ENCODE data around the gene SH2D2A.

Gene SH2D2A

GRCh38 chr1:156801409-156802121, 15.1 kb downstream of the SH2D2A start:
- no peak for DNase-seq

GRCh38 chr1:156797212-156797871, 19.3 kb downstream of the SH2D2A start:
- DNase-seq: peak; percentile 58

GRCh38 chr1:156796340-156797097, 20.1 kb downstream of the SH2D2A start:
- DNase-seq: no peak

- no peak for DNase-seq
These were observed 20.9 kb downstream of the SH2D2A start for GRCh38 chr1:156795787-156796186.

DNA sequence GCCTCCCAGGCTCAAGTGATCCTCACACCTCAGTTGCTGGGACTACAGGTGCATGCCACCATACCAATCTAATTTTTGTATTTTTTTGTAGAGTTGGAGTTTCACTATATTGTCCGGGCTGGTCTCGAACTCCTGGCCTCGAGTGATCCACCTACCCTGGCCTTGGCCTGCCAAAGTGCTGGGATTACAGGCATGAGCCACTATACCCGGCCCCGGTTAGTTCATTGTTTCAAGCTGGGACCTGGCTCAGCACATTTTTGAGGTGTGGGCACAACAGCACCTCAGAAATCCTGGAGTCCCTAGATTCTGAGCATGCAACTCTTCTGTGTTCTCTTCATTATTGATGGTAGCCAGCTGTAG, 21.3 kb downstream of the SH2D2A start:
- no peak for DNase-seq

DNA sequence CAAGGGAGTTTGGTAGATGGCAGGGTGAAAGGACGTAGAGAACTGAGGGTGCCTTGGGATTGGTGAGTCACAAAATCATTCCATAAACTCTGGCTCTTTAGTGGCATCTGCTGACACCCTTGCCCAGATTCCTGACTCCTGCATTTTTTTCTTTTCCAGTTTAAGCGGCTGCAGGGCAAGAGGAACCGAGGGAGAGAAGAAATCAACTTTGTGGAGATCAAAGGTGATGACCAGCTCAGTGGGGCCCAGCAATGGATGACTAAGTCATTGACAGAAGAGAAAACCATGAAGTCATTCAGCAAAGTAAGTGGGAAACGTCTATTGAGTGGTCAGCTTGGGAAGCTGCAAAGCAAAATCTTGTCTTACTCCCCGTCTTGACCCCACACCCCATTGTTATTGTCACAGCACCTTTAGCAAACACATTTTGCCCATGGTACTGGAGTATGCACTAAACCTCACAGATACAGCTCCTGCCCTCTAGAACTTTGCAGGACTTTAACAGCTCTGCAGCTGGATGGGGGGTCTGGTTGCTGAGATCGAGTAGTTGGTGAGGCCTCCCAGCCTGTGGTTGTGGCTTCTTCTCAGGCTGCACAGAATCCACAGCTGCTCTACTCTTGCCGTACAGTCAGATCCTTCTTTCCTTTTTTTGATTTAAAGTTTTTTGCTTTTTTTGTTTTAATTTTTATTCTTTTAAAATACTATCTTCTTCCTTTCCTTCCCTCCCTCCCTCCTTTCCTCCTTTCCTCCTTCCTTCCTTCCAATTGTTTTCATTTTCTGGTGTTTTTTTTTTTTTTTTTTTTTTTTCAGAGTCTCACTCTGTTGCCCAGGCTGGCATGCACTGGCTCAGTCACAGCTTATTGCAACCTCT, 21.9 kb downstream of the SH2D2A start:
- no peak for DNase-seq

DNA sequence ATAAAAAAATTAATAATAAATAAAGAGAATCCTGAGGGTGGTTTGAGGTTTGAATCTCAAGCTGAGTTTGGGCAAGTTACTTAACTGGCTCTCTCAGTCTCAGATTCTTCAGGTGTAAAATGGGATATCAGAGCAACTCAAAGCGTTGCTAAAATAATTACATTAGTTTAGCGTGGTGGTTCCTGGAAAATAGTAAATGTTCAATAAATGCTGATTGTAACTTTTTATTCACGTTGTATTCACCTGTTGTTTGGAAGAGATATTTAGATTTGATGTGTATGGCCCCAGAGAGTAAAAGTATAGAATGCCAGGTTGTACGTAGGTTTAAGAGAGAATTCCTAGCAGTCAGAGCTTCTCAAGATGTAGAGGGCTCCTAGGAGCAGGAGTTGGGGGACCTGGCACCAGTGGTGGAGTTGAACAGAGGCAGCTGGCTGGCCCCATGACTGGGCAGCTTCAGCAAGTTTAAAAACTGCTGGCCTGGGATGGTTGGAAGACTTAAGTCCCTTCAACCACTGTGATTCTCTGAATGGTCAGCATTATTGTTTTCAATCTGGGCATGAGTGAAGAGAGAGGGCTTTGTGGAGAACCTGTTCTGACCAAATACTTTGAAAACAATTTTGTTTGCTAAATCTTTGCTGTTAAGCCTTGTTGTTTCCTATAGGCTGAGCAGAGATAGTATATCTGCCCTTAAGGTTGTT, 26.9 kb downstream of the SH2D2A start:
- DNase-seq: no peak

- DNase-seq: no peak
These were observed 28.5 kb downstream of the SH2D2A start for GRCh38 chr1:156788136-156788535.

DNA sequence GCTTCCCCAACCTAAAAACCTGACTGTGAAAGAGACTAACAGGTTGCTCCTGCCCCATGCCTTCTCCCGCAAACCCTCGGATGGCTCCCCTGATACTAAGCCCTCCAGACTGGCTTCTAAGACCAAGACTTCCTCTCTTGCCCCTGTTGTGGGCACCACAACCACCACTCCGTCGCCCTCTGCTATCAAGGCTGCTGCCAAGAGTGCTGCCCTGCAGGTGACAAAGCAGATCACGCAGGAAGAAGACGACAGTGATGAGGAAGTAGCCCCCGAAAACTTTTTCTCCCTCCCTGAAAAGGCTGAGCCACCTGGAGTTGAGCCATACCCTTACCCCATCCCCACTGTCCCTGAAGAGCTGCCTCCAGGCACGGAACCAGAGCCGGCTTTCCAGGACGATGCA, 30.0 kb downstream of the SH2D2A start:
- no peak for DNase-seq

GRCh38 chr1:156785458-156785857, 31.2 kb downstream of the SH2D2A start:
- no peak for DNase-seq

- no peak for DNase-seq
These were observed 35.0 kb downstream of the SH2D2A start for GRCh38 chr1:156781585-156782186.

DNA sequence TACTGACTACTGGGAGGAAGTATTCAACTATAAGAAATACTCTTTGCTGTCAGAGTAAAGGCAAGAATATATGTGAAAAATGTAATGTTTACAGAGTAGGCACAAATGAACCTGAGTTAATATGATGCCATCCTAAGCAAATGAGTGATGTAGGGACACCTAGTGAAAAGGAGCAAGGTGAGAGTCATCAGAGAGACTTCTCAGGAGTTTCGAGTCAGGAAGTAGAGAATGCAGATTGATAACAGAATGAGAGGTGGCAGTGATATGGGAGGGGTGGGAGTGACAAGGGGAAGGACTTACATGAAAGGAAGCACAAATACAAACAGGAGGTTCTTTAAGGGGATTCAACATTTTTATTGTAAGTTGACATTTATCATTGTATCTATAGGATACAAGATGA, 39.1 kb downstream of the SH2D2A start:
- no peak for DNase-seq

DNA sequence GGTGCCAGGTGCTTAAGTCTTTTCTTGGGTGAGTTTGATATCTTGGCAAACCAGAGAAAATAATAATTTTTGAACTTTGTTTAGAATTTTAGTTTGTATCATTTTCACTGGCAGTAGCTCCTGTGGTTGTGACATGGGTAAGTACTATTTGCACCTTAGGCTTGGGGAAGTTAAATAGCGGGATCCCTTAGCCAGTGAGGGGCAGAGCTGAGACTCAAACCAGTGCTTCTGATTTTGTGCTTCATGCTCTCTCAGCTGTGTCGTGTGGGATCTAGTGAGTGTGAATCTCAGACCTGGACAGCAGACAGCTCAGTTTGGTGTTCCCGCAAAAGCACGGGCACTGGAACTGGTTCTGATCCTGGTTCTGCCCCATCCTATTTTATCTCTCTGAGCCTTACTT, 39.7 kb downstream of the SH2D2A start:
- DNase-seq: no peak

DNA sequence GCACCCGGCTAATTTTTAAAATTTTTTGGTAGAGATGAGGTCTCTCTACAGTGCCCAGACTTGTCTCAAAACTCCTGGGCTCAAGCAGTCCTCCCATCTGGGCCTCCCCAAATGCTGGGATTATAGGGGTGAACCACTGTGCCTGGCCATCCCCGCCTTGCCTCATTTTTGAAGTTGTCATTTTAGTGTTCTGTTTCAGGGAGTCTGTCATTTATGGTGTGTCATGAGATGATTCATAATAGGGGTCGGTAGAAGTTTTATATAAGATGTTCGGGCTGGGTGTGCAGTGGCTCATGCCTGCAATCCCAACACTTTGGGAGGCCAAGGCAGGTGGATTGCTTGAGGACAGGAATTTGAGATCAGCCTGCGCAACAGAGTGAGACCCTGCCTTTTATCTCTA, 40.8 kb downstream of the SH2D2A start:
- DNase-seq: no peak

DNA sequence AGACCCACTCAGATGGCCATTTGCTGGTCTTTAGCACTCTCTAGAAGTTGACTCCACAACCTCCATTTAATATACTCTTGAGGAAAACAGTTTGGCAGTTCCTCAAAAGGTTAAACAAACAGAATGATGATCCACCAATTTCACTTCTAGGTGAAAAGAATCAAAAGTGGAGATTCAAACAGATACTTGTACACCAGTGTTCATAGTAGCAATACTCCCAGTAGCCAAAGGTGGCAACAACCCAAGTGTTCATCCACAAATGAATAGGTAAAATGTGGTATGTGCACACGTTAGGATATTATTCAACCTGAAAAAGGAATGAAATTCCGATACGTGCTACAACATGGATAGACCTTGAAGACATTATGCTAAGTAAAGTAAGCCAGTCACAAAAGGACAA, 43.0 kb downstream of the SH2D2A start:
- DNase-seq: no peak

DNA sequence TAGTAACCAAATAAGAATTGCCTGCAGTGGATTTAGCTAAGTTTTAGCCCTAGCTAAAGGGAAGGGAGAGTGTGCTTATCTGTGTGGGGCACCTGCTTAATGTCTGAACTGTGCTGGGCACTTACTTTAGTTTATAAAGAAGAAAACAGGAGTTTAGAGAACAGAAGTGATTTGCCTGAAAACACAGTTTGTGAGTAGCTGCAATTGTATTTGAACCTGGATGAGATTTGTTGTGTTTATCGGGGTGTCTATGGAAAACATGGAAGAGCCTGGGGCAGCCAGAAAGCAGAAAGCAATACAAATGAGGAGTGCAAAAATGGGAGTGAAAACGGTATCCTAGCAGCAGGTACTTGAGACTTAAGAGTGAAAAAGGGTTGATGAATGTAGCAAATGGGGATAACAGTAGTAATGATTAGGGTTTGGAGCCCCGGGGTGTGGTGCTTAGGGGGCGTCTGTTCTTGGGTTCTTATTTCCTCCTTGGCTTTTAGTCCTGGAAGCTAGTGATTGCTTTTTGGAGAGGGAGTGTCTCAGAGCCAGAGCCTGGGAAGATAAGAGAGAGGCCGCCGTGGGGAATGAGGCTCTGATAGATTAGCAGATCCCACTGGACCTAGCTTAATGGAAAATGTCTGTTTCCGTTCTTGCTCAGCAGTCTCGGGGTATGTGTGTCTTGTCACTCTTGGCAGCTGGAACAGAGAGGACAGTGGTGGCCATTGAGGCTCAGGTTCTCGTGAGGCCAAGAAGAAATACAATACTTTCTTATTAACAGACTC, 43.7 kb downstream of the SH2D2A start:
- DNase-seq: no peak

- DNase-seq: no peak
These were observed 44.4 kb downstream of the SH2D2A start for GRCh38 chr1:156772222-156772621.

DNA sequence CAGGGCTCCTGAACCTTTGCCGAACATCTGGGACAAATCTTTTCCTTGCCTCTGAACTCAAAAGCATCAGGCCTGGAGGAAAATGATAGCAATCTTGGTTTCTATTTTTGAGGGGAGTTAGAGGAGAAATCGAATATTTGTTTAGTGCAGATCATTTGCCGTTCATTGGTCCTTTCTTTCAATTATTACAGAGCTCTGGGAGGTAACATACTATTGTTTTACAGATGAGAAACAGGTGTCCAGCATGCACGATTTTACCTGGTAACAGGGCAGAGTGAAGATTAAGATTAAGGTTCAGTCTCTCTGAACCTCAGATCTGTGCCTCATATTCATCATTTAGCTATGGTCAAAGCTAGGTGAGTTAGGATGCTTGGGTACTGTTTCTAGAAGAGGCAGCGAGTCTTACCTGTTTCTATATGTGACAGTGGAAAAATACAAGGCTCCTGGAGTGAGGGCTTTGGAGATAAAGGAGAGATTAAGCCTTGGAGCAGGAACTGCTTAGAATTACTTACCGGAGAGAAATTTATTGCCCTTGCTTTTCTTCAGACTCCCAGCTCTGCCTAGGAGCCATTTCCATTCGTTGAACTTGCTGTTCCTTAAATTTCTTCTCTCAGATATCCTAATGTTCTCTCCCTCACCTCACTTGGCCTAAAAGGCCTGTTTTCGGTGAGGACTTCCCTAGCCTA, 47.9 kb downstream of the SH2D2A start:
- no peak for DNase-seq

DNA sequence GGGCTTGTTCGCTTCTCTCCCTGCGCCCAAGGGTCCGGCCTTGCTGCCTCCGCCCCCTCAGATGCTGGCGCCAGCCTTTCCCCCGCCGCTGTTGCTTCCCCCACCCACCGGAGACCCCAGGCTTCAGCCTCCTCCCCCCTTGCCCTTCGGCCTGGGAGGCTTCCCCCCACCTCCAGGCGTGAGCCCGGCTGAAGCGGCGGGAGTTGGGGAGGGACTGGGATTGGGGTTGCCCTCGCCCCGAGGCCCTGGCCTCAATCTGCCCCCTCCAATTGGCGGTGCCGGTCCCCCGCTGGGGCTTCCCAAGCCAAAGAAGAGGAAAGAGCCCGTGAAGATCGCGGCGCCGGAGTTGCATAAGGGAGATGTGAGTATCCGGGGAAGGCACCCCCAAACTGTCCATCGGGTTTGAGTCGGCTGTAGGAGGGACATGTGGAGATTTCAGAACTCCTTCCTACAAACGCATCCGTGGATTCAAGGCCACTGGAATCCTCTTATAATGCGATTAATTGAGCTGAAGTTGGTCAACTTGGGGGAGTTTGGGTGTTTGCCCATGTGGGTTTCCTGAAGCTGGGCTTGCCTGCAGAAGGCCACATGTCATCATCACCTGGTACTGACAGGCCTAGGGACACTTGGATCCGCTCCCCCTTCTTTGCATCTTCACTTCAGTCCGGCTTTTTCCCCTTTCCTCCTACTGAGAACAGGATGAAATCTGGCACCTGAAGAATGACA, 48.6 kb downstream of the SH2D2A start:
- no peak for DNase-seq

Data from activated T-cell treated with anti-CD3 and anti-CD28 coated beads for 4 hours (primary cell).